Bronchial epithelial cell (primary cell): ENCODE results near the gene TP73. TPM values are rescaled to one million over a fixed set of nuclear protein-coding genes. Genes with fewer than 3 reads are reported as not detected.
A peak's percentile ranks its signal among the peaks of the same experiment; 100 is the strongest.

Experiments used
- DNase-seq: peaks from one replicate; pipeline ENCODE4 v3.0.0-alpha.2; 2010; ENCODE audit warnings: low read depth
- FAIRE-seq: peaks from 2 replicates; lab custom pipeline; 2011; peaks lifted over from hg19 to GRCh38; lab: Jason Lieb, UNC
- H3K27me3 ChIP-seq: 2 replicates; pipeline ENCODE4 v1.5.1; 2011; ENCODE audit warnings: low read length; ENCODE audit not compliant: control insufficient read depth, insufficient read depth
- H3K36me3 ChIP-seq: 2 replicates; pipeline ENCODE4 v1.5.1; 2011; ENCODE audit warnings: low read length; ENCODE audit not compliant: control insufficient read depth, insufficient read depth
- H3K4me3 ChIP-seq: 2 replicates; pipeline ENCODE4 v1.5.1; 2011; ENCODE audit warnings: mild to moderate bottlenecking, low read depth, low read length, control low read depth
- total RNA-seq: library from RNA; depleted of rRNA; stranded (reverse); fragments of >200 nt; gene quantifications from 2 replicates; pipeline ENCODE4 v1.2.1, GENCODE V29; 2014
- TF ChIP-seq, protein P1 (sequence below): IDR thresholded peaks from 2 replicates; pipeline ENCODE4 v1.5.1; 2011; ENCODE audit warnings: mild to moderate bottlenecking, moderate library complexity, low read length, control low read depth, inconsistent platforms; ENCODE audit not compliant: insufficient read depth, severe bottlenecking

TP73 gene
- total RNA-seq, 1 donor from 2014 or later: under 0.01 TPM

DNA sequence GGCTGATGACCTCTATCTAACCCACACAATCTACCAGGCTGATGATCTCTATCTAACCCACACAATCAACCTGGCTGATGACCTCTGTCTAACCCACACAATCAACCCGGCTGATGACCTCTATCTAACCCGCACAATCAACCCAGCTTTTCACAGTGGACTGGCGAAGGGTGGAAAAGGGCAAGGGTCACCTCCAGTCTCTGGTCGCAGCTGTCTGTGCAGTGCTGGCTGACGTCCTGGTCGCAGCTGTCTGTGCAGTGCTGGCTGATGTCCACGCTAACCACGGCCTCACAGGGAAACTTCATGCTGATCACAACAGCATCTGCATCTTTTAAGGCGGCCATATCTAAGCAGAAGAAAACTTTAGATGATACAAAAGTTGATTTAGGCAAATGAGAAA lies 87.7 kb downstream of the TP73 start:
- peaks cover 11% of the 10 kb centered on the region for H3K36me3 ChIP-seq
- TF ChIP-seq, protein P1, sequence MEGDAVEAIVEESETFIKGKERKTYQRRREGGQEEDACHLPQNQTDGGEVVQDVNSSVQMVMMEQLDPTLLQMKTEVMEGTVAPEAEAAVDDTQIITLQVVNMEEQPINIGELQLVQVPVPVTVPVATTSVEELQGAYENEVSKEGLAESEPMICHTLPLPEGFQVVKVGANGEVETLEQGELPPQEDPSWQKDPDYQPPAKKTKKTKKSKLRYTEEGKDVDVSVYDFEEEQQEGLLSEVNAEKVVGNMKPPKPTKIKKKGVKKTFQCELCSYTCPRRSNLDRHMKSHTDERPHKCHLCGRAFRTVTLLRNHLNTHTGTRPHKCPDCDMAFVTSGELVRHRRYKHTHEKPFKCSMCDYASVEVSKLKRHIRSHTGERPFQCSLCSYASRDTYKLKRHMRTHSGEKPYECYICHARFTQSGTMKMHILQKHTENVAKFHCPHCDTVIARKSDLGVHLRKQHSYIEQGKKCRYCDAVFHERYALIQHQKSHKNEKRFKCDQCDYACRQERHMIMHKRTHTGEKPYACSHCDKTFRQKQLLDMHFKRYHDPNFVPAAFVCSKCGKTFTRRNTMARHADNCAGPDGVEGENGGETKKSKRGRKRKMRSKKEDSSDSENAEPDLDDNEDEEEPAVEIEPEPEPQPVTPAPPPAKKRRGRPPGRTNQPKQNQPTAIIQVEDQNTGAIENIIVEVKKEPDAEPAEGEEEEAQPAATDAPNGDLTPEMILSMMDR: no peak
- no peak overlapping the region for H3K4me3 ChIP-seq
- H3K27me3 ChIP-seq: no peaks in the 10 kb centered on the region
- FAIRE-seq (peak; percentile 77), DNase-seq (no peak)

GRCh38 chr1:3740752-3741151 lies 88.4 kb downstream of the TP73 start:
- Histone ChIP-seq H3K4me3 (no peak overlapping the region), H3K27me3 (no peaks in the 10 kb centered on the region), H3K36me3 (peaks cover 12% of the 10 kb centered on the region)
- DNase-seq (no peak), FAIRE-seq (no peak)
- TF ChIP-seq, protein P1: no peak

- no peak for DNase-seq
- peaks cover 12% of the 10 kb centered on the region for H3K36me3 ChIP-seq
Observed at GRCh38 chr1:3741566-3742438, 89.5 kb downstream of the TP73 start.

DNA sequence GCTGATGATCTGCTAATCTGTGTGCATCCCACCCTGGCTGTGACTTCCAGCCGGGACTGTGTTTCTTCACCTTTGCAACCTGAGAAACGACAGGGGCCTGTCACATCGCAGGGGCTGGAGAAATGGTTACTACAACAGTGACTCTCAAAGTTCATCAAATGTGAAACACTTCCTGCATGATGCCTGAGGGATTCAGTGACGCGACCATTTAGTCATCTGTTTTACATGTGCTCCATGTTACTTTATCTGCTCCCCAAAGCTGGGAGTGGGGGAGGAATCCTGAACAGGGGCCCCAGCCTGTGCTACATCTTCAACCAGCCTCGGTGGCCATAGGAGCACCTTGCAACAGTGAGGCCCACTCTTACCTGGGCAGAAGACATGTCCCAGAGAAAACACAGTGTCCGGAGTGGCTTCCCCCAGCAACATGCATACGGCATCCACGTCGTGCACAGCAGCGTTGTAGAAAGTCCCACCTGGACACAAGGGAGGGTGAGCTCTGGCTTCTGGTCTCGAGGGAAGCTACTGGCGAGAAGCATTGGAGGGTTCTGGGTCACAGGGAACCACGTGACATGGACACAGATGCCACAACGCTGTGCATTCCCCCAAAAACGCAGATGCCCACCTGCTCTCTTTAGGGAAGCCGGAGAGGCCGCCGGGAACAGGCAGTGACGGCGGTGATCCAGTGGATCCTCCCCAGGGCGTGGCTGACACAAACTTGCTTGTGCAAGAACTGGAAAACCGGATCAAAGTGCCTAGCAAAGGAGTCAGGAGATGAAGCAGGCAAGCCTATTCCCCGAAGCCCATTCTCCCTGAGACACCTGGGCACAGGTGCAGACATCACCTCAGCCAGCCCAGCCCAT lies 90.4 kb downstream of the TP73 start:
- FAIRE-seq (peak; percentile 70), DNase-seq (no peak)
- TF ChIP-seq, protein P1: no peak
- Histone ChIP-seq H3K4me3 (no peak overlapping the region), H3K27me3 (no peaks in the 10 kb centered on the region), H3K36me3 (peaks cover 12% of the 10 kb centered on the region)

More at GRCh38 chr1:3741566-3742438, 89.5 kb downstream of the TP73 start:
- Histone ChIP-seq H3K4me3 (no peak overlapping the region), H3K27me3 (no peaks in the 10 kb centered on the region)
- TF ChIP-seq, protein P1: no peak
- no peak for FAIRE-seq

DNA sequence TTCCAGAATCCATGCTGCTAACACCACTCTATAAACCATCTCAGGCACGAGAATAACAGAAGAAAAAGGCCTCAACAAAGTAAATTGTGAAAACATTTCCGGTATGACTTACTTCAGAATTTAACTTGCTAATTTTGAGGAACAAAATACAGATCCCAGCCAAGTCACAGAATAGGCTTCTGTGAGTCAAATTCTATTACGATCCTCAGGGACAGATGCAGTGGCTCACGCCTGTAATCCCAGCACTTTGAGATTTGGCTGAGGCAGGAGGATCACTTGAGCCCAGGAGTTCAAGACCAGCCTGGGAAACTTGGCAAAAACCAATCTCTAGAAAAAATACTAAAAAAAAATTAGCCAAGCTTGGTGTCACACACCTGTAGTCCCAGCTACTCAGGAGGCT lies 91.1 kb downstream of the TP73 start:
- Histone ChIP-seq H3K36me3 (peaks cover 11% of the 10 kb centered on the region), H3K4me3 (no peak overlapping the region), H3K27me3 (no peaks in the 10 kb centered on the region)
- TF ChIP-seq, protein P1: no peak
- no peak for FAIRE-seq
- no peak for DNase-seq
